Jurkat, Clone E6-1 (cell line): ENCODE data around the gene ZNF18.
"Not testable (repeated sequence)": the region's sequence is repeated elsewhere in the genome, so short reads cannot be mapped to it uniquely, and the experiment has no call there.

Experiments used
- DNase-seq: peaks from one replicate; pipeline ENCODE4 v3.0.0-alpha.2; 2011; ENCODE audit warnings: low read depth, low spot score
- H3K4me3 ChIP-seq: 2 replicates; pipeline ENCODE4 v1.5.1; 2011; ENCODE audit warnings: mild to moderate bottlenecking, low read length, control low read depth, moderate library complexity

ZNF18 gene

GRCh38 chr17:11990363-11990983 lies 6.8 kb downstream of the ZNF18 start:
- no peak for DNase-seq
- H3K4me3 ChIP-seq: no peak overlapping the region

DNA sequence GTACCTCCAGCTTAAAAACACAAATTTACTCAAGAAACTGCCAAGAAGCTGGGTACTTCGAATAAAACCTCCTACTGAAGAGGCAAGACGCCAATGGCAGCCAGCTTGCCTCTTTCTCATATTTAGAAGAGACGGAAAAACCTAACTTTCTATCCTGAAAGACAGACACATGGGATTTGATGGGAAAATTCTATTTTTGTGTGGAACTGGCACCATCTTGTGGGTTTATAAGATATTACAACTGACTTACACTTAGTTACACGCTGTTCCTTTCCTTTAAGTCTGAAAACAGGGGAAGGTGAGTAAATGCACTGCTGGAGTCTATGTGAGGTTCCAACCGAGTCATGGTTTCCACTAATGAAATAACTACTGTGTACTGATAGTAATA lies 10.3 kb downstream of the ZNF18 start:
- no peak overlapping the region for H3K4me3 ChIP-seq
- DNase-seq: no peak

DNA sequence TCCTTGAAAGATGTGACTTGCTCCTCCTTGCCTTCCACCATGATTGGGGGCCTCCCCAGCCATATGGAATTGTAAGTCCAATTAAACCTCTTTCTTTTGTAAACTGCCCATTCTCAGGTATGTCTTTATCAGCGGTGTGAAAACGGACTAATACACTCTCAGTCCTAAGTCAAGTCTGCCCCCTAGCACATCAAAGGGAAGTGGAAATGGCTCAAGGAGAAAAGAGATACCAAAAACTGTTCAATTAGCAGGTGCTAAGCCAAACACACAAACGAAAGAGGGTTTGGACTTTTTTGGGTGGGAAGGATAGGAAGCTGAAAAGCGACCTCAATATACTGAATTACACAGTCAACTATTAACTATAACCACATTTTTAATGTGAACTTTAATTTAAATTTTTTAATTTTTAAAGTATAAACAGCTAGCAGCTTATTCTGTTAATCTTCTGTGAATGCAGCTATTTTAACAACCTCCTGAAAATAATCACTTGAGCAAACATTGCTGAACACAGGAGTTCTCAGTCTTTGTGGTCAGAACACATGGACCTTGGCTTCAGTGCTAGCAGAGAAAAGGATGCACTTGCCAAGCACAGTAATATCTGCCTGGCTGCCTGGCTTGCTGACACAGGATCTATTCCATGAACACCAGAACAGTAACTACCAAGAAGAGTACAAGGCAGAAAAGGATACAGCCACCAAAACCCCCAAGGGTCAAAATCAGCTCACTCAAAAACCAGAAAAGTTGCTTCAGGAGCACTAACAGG lies 10.9 kb downstream of the ZNF18 start:
- H3K4me3 ChIP-seq: no peak overlapping the region
- DNase-seq: no peak

DNA sequence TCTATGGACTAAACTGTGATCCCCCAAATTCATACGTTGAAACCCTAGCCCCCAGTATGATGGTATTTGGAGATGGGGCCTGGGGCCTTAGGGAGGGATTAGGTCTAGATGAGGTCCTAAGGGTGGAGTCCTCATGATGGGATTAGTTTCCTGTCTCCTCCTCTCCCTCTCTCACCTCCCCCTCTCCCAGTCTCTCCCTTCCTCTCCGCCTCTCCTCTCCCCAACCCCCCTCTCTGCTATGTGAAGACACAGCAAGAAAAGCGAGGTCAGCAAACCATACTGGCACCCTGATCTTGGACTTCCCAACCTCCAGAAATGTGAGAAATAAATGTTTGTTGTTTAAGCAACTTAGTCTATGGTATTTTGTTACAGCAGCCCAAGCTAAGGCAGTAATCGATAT lies 15.4 kb downstream of the ZNF18 start:
- no peak for DNase-seq
- no peak overlapping the region for H3K4me3 ChIP-seq

GRCh38 chr17:11980813-11981212 lies 16.5 kb downstream of the ZNF18 start:
- DNase-seq: no peak
- no peak overlapping the region for H3K4me3 ChIP-seq

- DNase-seq: no peak
- H3K4me3 ChIP-seq: no peak overlapping the region
Measured at GRCh38 chr17:11979795-11980194, 17.5 kb downstream of the ZNF18 start.

- DNase-seq, H3K4me3 ChIP-seq: not testable (repeated sequence)
Measured at GRCh38 chr17:11972741-11973140, 24.5 kb downstream of the ZNF18 start.

DNA sequence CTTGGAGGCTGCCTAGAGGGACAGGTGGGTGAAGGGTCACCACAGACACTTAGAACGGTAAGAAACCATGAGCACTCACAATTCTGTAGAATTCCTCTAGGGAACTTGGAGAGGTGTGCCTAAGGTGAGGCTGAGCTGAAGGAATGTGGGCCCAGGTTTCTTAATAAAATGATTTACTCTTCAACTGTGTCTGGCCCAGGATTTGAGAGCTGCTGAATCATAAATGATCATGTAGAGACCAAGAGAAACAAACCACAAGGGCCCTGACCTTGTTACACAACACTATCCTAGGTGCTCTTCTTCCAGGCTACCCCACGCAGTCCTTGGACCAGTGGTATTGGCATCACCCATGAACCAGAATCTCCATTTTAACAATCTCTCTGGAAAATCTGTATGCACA lies 27.7 kb downstream of the ZNF18 start:
- no peak overlapping the region for H3K4me3 ChIP-seq
- no peak for DNase-seq

DNA sequence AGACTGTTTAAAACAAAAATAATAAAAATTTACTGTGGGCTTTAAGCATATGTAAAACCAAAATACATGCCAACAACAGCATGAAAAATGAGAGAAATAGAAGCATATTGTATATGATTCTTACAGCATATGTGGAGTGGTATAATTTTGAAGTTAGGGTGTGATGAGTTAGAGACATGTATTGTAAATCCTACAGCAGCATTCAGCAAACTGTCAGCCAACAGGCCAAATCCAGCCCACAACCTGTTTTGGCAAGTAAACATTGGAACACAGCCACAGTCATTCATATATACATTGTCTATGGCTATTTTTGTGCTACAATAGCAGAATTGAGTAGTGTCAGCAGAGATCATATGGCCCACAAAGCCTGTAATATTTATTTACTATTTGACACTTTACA lies 42.3 kb downstream of the ZNF18 start:
- DNase-seq: no peak
- H3K4me3 ChIP-seq: no peak overlapping the region

DNA sequence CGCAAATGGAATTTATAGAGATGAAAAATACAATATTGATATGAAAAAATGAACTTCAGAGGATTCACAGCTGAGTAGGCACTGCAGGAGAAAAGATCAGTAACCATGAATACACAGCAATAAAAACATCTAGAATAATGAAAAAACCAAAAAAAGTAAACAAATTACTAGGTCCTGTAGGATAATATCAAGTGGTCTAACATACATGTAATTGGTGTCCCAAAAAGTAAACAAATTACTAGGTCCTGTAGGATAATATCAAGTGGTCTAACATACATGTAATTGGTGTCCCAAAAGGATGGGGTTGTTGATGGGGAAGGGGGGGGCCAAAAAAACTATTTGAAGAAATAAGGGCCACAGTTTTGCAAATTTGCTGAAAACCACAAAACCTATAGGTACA lies 43.4 kb downstream of the ZNF18 start:
- DNase-seq: no peak
- H3K4me3 ChIP-seq: no peak overlapping the region

DNA sequence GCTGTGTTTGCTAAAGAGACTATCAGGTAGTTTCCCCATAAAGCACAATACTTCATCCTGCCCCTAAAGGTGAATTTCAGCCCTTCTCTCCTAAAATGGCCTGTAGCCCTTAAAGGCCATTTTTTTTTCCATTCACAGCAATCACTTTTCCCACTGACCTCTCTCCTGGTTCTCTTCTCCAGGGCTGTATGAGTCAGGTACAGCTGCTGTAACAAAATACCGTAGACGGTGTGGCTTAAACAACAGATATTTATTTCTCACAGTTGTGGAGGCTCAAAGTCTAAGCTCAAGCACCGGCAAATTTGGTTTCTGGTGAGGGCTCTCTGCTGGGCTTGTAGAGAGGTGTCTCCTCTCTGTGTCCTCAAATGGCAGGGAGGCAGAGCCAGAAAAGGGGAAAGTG lies 44.7 kb downstream of the ZNF18 start:
- H3K4me3 ChIP-seq: no peak overlapping the region
- DNase-seq: no peak

GRCh38 chr17:11950771-11951519 lies 46.3 kb downstream of the ZNF18 start:
- DNase-seq: no peak
- H3K4me3 ChIP-seq: no peak overlapping the region

GRCh38 chr17:11949571-11949970 lies 47.7 kb downstream of the ZNF18 start:
- not testable (repeated sequence) for DNase-seq, H3K4me3 ChIP-seq

DNA sequence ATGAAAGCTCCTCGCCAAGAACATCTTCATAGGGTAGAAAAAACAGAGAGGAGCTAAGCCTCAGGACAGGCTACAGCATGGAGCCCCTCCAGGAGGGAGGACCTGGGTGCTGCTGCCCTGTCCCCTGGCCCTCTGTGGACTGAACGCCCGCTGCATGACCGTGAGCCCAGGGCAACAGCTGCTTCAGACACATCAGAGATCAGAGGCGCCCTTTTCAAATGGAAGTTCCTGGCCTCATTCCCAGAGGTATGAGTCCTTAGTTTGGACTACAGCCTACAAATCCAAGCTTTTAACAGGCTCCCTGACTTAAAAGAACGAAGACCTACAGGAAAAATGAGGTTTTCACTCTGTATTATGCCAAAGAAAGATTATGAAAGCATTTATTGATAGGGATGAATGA lies 48.5 kb downstream of the ZNF18 start:
- DNase-seq: no peak
- no peak overlapping the region for H3K4me3 ChIP-seq

GRCh38 chr17:11944587-11944986 lies 52.7 kb downstream of the ZNF18 start:
- no peak overlapping the region for H3K4me3 ChIP-seq
- DNase-seq: no peak

- no peak overlapping the region for H3K4me3 ChIP-seq
- DNase-seq: no peak
Measured at GRCh38 chr17:11943759-11944347, 53.4 kb downstream of the ZNF18 start.

DNA sequence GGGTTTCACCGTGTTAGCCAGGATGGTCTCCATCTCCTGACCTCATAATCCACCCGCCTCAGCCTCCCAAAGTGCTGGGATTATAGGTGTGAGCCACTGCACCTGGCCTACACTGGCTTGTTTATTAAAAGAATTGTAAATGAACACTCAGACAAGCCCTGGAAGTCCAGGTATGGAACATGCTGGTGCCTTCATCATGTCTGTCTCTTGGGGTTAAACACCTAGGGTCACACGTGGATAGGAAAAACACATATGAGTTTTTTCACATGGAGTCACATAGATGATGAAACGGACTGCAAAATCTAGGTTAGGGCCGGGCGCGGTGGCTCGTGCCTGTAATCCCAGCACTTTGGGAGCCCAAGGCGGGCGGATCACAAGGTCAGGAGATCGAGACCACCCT lies 54.2 kb downstream of the ZNF18 start:
- not testable (repeated sequence) for H3K4me3 ChIP-seq, DNase-seq

- no peak overlapping the region for H3K4me3 ChIP-seq
- no peak for DNase-seq
Measured at GRCh38 chr17:11940904-11941303, 56.4 kb downstream of the ZNF18 start.

GRCh38 chr17:11935734-11936406 lies 61.4 kb downstream of the ZNF18 start:
- DNase-seq: peak; percentile 44
- H3K4me3 ChIP-seq: no peak overlapping the region
